Measurements from ENCODE around the gene PSME2.

The PSME2 gene

DNA sequence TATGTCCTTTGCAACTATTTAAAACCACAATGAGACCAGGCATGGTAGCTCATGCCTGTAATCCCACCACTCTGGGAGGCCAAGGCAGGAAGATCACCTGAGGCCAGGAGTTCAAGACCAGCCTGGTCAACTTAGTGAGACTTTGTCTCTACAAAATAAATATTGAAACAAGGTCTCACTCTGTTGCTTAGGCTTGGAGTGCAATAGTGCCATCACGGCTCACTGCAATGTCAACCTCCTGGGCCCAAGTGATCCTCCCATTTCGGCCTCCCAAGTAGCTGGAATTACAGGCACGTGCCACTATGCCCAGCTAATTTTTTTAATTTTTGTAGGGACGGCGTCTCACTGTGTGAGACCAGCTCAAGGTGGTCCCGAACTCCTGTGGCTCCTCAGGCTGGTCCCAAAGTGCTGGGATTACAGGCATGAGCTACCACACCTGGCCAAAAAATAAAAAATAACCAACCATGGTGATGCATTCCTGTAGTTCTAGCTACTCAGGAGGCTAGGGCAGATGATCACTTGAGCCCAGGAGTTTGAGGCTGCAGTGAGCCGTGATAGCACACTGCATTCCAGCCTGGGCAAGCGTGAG, 16.9 kb downstream of the PSME2 start:
- no peak overlapping the region for H3K4me3 ChIP-seq (ENCODE audit: low read depth, low read length)
- TF ChIP-seq, protein P1, sequence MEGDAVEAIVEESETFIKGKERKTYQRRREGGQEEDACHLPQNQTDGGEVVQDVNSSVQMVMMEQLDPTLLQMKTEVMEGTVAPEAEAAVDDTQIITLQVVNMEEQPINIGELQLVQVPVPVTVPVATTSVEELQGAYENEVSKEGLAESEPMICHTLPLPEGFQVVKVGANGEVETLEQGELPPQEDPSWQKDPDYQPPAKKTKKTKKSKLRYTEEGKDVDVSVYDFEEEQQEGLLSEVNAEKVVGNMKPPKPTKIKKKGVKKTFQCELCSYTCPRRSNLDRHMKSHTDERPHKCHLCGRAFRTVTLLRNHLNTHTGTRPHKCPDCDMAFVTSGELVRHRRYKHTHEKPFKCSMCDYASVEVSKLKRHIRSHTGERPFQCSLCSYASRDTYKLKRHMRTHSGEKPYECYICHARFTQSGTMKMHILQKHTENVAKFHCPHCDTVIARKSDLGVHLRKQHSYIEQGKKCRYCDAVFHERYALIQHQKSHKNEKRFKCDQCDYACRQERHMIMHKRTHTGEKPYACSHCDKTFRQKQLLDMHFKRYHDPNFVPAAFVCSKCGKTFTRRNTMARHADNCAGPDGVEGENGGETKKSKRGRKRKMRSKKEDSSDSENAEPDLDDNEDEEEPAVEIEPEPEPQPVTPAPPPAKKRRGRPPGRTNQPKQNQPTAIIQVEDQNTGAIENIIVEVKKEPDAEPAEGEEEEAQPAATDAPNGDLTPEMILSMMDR (IDR thresholded peaks at IDR 0.05; ENCODE audit: low read depth, low read length, missing control alignments): no peak
- no peaks in the 10 kb centered on the region for H3K36me3 ChIP-seq (replicated peaks)
- H3K27ac ChIP-seq: no peak overlapping the region
- in situ Hi-C loops (cut with HindIII; ENCODE audit: low pct_ligation_motif_present, low sequenced_read_pairs): no loop called here
- no peak for DNase-seq
- no peaks in the 10 kb centered on the region for H3K27me3 ChIP-seq (replicated peaks)

DNA sequence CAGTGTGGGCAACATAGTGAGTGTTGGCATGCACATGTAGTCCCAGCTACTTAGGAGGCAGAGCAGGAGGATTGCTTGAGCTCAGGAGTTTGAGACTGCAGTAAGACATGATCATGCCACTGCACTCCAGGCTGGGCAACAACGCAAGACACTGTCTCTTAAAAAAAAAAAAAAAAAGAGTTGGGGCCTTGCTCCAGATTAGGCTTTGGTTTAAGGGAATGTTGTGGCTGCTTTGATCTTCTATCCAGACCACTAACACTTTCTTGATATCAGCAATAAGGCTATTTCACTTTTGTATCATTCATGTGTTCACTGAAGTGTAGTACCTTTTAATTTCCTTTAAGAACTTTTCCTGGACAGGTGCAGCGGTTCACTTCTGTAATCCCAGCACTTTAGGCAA, 18.7 kb downstream of the PSME2 start:
- Histone ChIP-seq H3K4me3 (ENCODE audit: low read depth, low read length) (no peak overlapping the region), H3K36me3 (replicated peaks) (peaks cover 4% of the 10 kb centered on the region), H3K27me3 (replicated peaks) (no peaks in the 10 kb centered on the region), H3K27ac (no peak overlapping the region)
- TF ChIP-seq, protein P1 (IDR thresholded peaks at IDR 0.05; ENCODE audit: low read depth, low read length, missing control alignments): no peak
- DNase-seq: no peak
- in situ Hi-C loops (cut with HindIII; ENCODE audit: low pct_ligation_motif_present, low sequenced_read_pairs): no loop called here

DNA sequence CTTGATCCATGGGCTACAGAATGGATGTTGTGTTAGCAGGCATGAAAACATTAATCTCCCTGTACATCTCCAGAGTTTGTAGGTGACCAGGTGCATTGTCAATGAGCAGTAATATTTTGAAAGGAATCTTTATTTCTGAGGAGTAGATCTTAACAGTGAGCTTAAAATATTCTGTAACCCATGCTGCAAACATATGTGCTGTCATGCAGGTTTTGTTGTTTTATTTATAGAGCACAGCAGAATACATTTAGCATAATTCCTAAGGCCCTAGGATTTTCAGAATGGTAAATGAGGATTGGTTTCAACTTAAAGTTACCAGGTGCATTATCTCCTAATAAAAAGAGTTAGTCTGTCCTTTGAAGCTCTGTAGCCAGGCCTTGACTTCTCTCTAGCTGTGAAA, 19.5 kb downstream of the PSME2 start:
- peaks cover 6% of the 10 kb centered on the region for H3K36me3 ChIP-seq (replicated peaks)
- no peak overlapping the region for H3K27ac ChIP-seq
- TF ChIP-seq, protein P1 (IDR thresholded peaks at IDR 0.05; ENCODE audit: low read depth, low read length, missing control alignments): no peak
- DNase-seq: no peak
- H3K27me3 ChIP-seq (replicated peaks): no peaks in the 10 kb centered on the region
- H3K4me3 ChIP-seq (ENCODE audit: low read depth, low read length): no peak overlapping the region
- in situ Hi-C loops (cut with HindIII; ENCODE audit: low pct_ligation_motif_present, low sequenced_read_pairs): no loop called here

DNA sequence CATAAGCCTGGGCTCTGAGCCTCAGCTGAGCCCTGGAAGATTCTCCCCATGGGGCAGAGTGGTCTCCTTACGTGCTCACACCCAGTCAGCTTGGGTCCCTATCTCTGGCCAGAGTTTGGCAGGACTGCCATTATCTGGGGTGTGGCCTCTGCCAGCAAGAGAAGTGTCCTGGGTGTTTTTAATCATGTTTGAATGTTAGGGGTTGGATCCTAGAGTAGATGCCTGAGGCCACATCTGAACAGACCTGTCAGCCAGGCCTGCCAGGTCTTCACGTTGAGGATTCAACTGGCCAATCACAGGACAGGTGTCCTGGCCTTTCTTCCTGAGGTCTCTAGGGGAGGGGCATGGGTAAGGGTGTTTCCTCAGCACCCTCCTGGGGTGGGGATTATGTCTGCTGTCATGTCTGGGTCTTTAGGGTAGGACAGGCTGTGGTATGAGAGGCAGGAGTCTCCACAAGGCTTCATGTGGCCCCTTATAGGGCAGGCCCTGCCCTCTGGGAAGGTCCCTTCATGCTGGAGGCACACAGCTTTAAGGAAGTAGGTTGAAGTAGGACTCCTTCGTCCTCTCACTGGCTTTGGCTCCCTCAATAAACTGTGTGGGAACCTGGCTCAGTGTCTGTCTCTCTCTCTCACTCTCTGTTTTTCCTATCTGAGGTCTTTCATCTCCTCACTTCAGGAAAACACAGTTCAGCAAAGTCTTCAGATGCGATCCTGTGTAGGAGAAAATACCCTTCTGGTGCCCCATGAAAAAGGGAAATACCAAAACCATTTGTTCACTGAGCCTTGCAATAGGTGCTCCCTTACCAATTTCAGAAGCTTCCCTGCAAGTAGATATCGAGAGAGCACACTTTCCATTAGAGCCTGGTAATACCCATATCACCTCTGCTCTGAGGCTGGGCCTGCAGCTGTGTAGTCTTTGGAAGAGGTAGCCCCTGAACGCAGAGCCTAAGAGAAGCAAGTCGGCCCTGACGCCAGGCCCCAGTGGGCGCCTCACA, 22.7 kb downstream of the PSME2 start:
- in situ Hi-C loops (cut with HindIII; ENCODE audit: low pct_ligation_motif_present, low sequenced_read_pairs): no loop called here
- H3K36me3 ChIP-seq (replicated peaks): peaks cover 14% of the 10 kb centered on the region
- TF ChIP-seq, protein P1 (IDR thresholded peaks at IDR 0.05; ENCODE audit: low read depth, low read length, missing control alignments): no peak
- no peak overlapping the region for H3K27ac ChIP-seq
- H3K4me3 ChIP-seq (ENCODE audit: low read depth, low read length): no peak overlapping the region
- H3K27me3 ChIP-seq (replicated peaks): no peaks in the 10 kb centered on the region
- DNase-seq: no peak

DNA sequence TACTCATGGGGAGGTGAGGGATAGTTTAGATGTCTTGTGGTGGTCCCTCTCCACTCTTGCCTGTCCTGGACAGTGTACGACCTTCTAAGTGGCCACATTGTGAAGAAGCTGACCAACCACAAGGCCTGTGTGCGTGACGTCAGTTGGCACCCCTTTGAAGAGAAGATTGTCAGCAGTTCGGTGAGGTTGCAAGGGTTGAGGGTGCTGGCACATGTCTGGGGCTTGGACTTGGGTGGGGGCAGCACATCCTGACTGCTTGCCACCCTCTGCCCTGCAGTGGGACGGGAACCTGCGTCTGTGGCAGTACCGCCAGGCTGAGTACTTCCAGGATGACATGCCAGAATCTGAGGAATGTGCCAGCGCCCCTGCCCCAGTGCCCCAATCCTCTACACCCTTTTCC, 23.5 kb downstream of the PSME2 start:
- DNase-seq: no peak
- no peaks in the 10 kb centered on the region for H3K27me3 ChIP-seq (replicated peaks)
- peaks cover 14% of the 10 kb centered on the region for H3K36me3 ChIP-seq (replicated peaks)
- no peak overlapping the region for H3K4me3 ChIP-seq (ENCODE audit: low read depth, low read length)
- no peak overlapping the region for H3K27ac ChIP-seq
- TF ChIP-seq, protein P1 (IDR thresholded peaks at IDR 0.05; ENCODE audit: low read depth, low read length, missing control alignments): no peak
- in situ Hi-C loops (cut with HindIII; ENCODE audit: low pct_ligation_motif_present, low sequenced_read_pairs): no loop called here

All from brain microvascular endothelial cell (primary cell).